HepG2 (cell line): ENCODE results near the gene ABHD2. TPM values are rescaled to one million over a fixed set of nuclear protein-coding genes. Genes with fewer than 3 reads are reported as not detected.

Experiments used
- ATAC-seq: fragments of 200-7000 bp; cut with Tn5 transposase; 3 replicates; pipeline ENCODE4 v1.9.1; 2020; ENCODE audit warnings: mild to moderate bottlenecking, moderate library complexity
- BruUV-seq: library from RNA; stranded (reverse); fragments of 400-500 nt; replicated peaks from 2 replicates; lab custom pipeline; 2021; lab: Mats Ljungman, UMichigan
- CTCF ChIA-PET: fragments of 300-600 bp; formaldehyde crosslinking; extraction: SDS; loops from one replicate; lab custom pipeline; 2021; ENCODE audit warnings: low total read pairs, inconsistent platforms, low intra/inter-chr PET ratio; lab: Yijun Ruan, JAX
- POLR2A ChIA-PET: fragments of 350-600 bp; sonication (Branson Sonifier 250); formaldehyde crosslinking; loops from one replicate; lab custom pipeline; 2020; ENCODE audit warnings: antibody characterized with exemption, inconsistent platforms; lab: Yijun Ruan, JAX
- DNase-seq: peaks from one replicate; pipeline ENCODE4 v3.0.0-alpha.2; 2015; ENCODE audit warnings: low spot score
- FAIRE-seq: peaks from 3 replicates; lab custom pipeline; 2011; peaks lifted over from hg19 to GRCh38; lab: Jason Lieb, UNC
- H2AFZ ChIP-seq: one replicate; pipeline ENCODE4 v1.6.1; 2011; ENCODE audit warnings: low read length, inconsistent platforms
- H3K27ac ChIP-seq: fragments of 300-600 bp; 3 replicates; pipeline ENCODE4 v1.8.0; 2011; ENCODE audit warnings: mixed run types, mild to moderate bottlenecking, mixed read lengths, low read length, inconsistent platforms; ENCODE audit not compliant: insufficient read depth; ENCODE audit errors: extremely low read length
- H3K27me3 ChIP-seq, 2 experiments: fragments of 200-600 bp in 1 of 2; 2 replicates in 1 of 2; 3 replicates in 1 of 2; pipeline versions ENCODE4 v1.6.0 to v1.8.0; 2011; ENCODE audit warnings: low read length in 2 of 2, mild to moderate bottlenecking in 2 of 2, moderate library complexity in 2 of 2, inconsistent platforms in 1 of 2; ENCODE audit not compliant: insufficient read depth in 2 of 2, control insufficient read depth in 1 of 2
- H3K36me3 ChIP-seq, 2 experiments: fragments of 200-600 bp in 1 of 2; replicated peaks in 1 of 2; 2 replicates in 1 of 2; 3 replicates in 1 of 2; pipeline versions ENCODE4 v1.5.1 to v1.8.0; 2011; ENCODE audit warnings: low read length in 2 of 2, inconsistent platforms in 1 of 2; ENCODE audit not compliant: insufficient read depth in 2 of 2, control insufficient read depth in 1 of 2
- H3K4me1 ChIP-seq: 2 replicates; pipeline ENCODE4 v1.5.1; 2012; ENCODE audit warnings: low read length, inconsistent platforms; ENCODE audit not compliant: insufficient read depth
- H3K4me2 ChIP-seq: 2 replicates; pipeline ENCODE4 v1.6.0; 2011; ENCODE audit warnings: low read depth, low read length, inconsistent platforms
- H3K4me3 ChIP-seq, 3 experiments: fragments of 200-600 bp in 1 of 3; sonication (generic), shearing (Covaris generic) in 1 of 3; replicated peaks in 1 of 3; 2 replicates each; pipeline ENCODE4 v1.5.1; 2011 to 2016; ENCODE audit warnings: low read length in 3 of 3, inconsistent platforms in 2 of 3, low read depth in 2 of 3, mild to moderate bottlenecking in 2 of 3, control low read depth in 1 of 3, mixed read lengths in 1 of 3; ENCODE audit not compliant: insufficient read depth in 1 of 3
- H3K79me2 ChIP-seq: one replicate; pipeline ENCODE4 v1.6.1; 2011; ENCODE audit warnings: low read length, inconsistent platforms; ENCODE audit not compliant: insufficient read depth
- H3K9ac ChIP-seq: 2 replicates; pipeline ENCODE4 v1.6.0; 2011; ENCODE audit warnings: mild to moderate bottlenecking, low read depth, low read length, inconsistent platforms; ENCODE audit not compliant: insufficient read depth
- H3K9me3 ChIP-seq: 2 replicates; pipeline ENCODE4 v1.5.1; 2012; ENCODE audit warnings: mild to moderate bottlenecking, low read length
- H4K20me1 ChIP-seq: 2 replicates; pipeline ENCODE4 v1.6.0; 2011; ENCODE audit warnings: inconsistent platforms, mild to moderate bottlenecking, low read length, moderate library complexity; ENCODE audit not compliant: insufficient read depth
- AHR ChIP-seq: IDR thresholded peaks from 2 replicates; pipeline ENCODE4 v1.6.1; 2018; ENCODE audit warnings: missing genetic modification reagents, missing compliant biosample characterization
- DNMT3B ChIP-seq: conservative IDR thresholded peaks from 2 replicates; pipeline ENCODE4 v1.6.1; 2016; ENCODE audit warnings: missing biosample characterization, control low read depth
- FOXA3 ChIP-seq: IDR thresholded peaks from 2 replicates; pipeline ENCODE4 v1.6.1; 2016; ENCODE audit warnings: missing genetic modification reagents, missing compliant biosample characterization
- HOXA9 ChIP-seq: sonication (generic); formaldehyde crosslinking; IDR thresholded peaks from 2 replicates; pipeline ENCODE4 v1.8.1; 2022; ENCODE audit warnings: missing genetic modification reagents, mild to moderate bottlenecking, moderate library complexity, borderline replicate concordance
- HOXD1 ChIP-seq: sonication (generic); formaldehyde crosslinking; IDR thresholded peaks from 2 replicates; pipeline ENCODE4 v1.5.0; 2020; ENCODE audit warnings: missing genetic modification reagents
- REL ChIP-seq: sonication (generic); formaldehyde crosslinking; conservative IDR thresholded peaks from 2 replicates; pipeline ENCODE4 v1.8.0; 2022; ENCODE audit warnings: mild to moderate bottlenecking, missing genetic modification reagents, moderate library complexity
- ZFP41 ChIP-seq: sonication (generic); formaldehyde crosslinking; IDR thresholded peaks from 2 replicates; pipeline ENCODE4 v1.4.0; 2020; ENCODE audit warnings: mild to moderate bottlenecking, missing genetic modification reagents, borderline replicate concordance
- ZMAT3 ChIP-seq: sonication (generic); formaldehyde crosslinking; conservative IDR thresholded peaks from 2 replicates; pipeline ENCODE4 v1.7.0; 2021; ENCODE audit warnings: missing genetic modification reagents
- ZNF230 ChIP-seq: sonication (generic); formaldehyde crosslinking; IDR thresholded peaks from 2 replicates; pipeline ENCODE4 v1.4.0; 2020; ENCODE audit warnings: mild to moderate bottlenecking, missing genetic modification reagents
- ZNF232 ChIP-seq: sonication (generic); formaldehyde crosslinking; IDR thresholded peaks from 2 replicates; pipeline ENCODE4 v1.4.0; 2020; ENCODE audit warnings: missing genetic modification reagents, borderline replicate concordance
- ZNF24 ChIP-seq: fragments of 450-650 bp; IDR thresholded peaks from 2 replicates; pipeline ENCODE4 v1.6.1; 2017; ENCODE audit warnings: antibody characterized with exemption, mild to moderate bottlenecking
- ZNF674 ChIP-seq: sonication (generic); formaldehyde crosslinking; IDR thresholded peaks from 2 replicates; pipeline ENCODE4 v1.5.0; 2020; ENCODE audit warnings: low read depth, mild to moderate bottlenecking, missing genetic modification reagents
- WGBS: methylation state at CpG from one replicate; pipeline ENCODE4 v1.1.6; 2017; ENCODE audit warnings: low lambda C conversion rate; 5-methylcytosine and 5-hydroxymethylcytosine counted together
- in situ Hi-C: cut with HindIII; loops from 2 replicates; pipeline ENCODE4 v1.10.0; 2017; ENCODE audit warnings: low pct_unique_long_range_greater_than_20kb; ENCODE audit not compliant: extremely low pct_ligation_motif_present
- intact Hi-C: fragments of 100-400 bp; cut with micrococcal nuclease; formaldehyde crosslinking; loops from one replicate; pipeline ENCODE4 v1.10.0; 2022; ENCODE audit not compliant: unreplicated experiment
- polyA plus RNA-seq, 8 experiments: library from polyadenylated mRNA; depleted of rRNA in 3 of 8; stranded (reverse) in 7 of 8; unstranded in 1 of 8; fragments of >200 nt; fragmentation: Illumina TruSeq in 4 of 8; extraction: Trizol in 4 of 8; gene quantifications; 2 replicates each; pipeline versions ENCODE4 v1.2.1 to v1.2.3, GENCODE V29; 2011 to 2016; ENCODE audit warnings: low read depth in 4 of 8, missing spikeins in 1 of 8, mixed read lengths in 1 of 8; ENCODE audit not compliant: insufficient read depth in 1 of 8
- total RNA-seq, 5 experiments: library from RNA; depleted of rRNA; stranded (reverse); fragments of >200 nt; fragmentation: Illumina TruSeq; extraction: Trizol; gene quantifications; 2 replicates each; pipeline ENCODE4 v1.2.3, GENCODE V29; 2016; ENCODE audit warnings: low read depth in 1 of 5
- TF ChIP-seq, protein P1 (sequence below): fragments of 450-650 bp; IDR thresholded peaks from 2 replicates; pipeline ENCODE4 v1.6.1; 2017; ENCODE audit warnings: mild to moderate bottlenecking
- TF ChIP-seq, protein P2 (sequence below): sonication (generic); formaldehyde crosslinking; IDR thresholded peaks from 2 replicates; pipeline ENCODE4 v1.4.0; 2020; ENCODE audit warnings: missing genetic modification reagents, borderline replicate concordance

ABHD2 gene
- total and polyA plus RNA-seq, 2 of the 13 experiments (the other 11 are each of a cell fraction or from before 2014, with no cell fraction given): 14.8 to 22.4 TPM

GRCh38 chr15:89058376-89058775, 29.9 kb upstream of the ABHD2 start:
- intact Hi-C loops: no loop called here
- FAIRE-seq: no peak
- POLR2A ChIA-PET: interaction anchor here (1.5 kb wide), 1 partner anchor 113 kb away, joined by 3 read pairs; no protein-coding TSS in a partner anchor

More at GRCh38 chr15:89058376-89058775, 29.9 kb upstream of the ABHD2 start:
- in situ Hi-C loops: loop anchor here (5.0 kb wide), 2 partner anchors 69 to 119 kb away; no protein-coding TSS in a partner anchor
- Histone ChIP-seq H3K27ac (no peak overlapping the region), H3K27me3 (no peaks in the 10 kb centered on the region), H3K9me3 (no peaks in the 10 kb centered on the region), H4K20me1 (no peaks in the 10 kb centered on the region), H3K4me1 (peaks cover 55% of the 10 kb centered on the region), H3K4me2 (no peak overlapping the region), H3K36me3 (no peaks in the 10 kb centered on the region), H3K4me3 (no peak overlapping the region), H2AFZ (no peak overlapping the region), H3K79me2 (no peaks in the 10 kb centered on the region), H3K9ac (no peak overlapping the region)
- WGBS: 62% methylated on average over 4 of the region's 4 CpGs
- no TSS peak for BruUV-seq
- TF ChIP-seq ZNF230 (CRISPR knock-in tag): no peak
- no peak for TF ChIP-seq FOXA3 (CRISPR knock-in tag)
- TF ChIP-seq AHR: no peak
- TF ChIP-seq DNMT3B (CRISPR knock-in tag): no peak
- TF ChIP-seq ZNF232: no peak
- TF ChIP-seq HOXA9 (CRISPR knock-in tag): no peak
- TF ChIP-seq, protein P1, sequence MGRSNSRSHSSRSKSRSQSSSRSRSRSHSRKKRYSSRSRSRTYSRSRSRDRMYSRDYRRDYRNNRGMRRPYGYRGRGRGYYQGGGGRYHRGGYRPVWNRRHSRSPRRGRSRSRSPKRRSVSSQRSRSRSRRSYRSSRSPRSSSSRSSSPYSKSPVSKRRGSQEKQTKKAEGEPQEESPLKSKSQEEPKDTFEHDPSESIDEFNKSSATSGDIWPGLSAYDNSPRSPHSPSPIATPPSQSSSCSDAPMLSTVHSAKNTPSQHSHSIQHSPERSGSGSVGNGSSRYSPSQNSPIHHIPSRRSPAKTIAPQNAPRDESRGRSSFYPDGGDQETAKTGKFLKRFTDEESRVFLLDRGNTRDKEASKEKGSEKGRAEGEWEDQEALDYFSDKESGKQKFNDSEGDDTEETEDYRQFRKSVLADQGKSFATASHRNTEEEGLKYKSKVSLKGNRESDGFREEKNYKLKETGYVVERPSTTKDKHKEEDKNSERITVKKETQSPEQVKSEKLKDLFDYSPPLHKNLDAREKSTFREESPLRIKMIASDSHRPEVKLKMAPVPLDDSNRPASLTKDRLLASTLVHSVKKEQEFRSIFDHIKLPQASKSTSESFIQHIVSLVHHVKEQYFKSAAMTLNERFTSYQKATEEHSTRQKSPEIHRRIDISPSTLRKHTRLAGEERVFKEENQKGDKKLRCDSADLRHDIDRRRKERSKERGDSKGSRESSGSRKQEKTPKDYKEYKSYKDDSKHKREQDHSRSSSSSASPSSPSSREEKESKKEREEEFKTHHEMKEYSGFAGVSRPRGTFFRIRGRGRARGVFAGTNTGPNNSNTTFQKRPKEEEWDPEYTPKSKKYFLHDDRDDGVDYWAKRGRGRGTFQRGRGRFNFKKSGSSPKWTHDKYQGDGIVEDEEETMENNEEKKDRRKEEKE: no peak
- TF ChIP-seq, protein P2, sequence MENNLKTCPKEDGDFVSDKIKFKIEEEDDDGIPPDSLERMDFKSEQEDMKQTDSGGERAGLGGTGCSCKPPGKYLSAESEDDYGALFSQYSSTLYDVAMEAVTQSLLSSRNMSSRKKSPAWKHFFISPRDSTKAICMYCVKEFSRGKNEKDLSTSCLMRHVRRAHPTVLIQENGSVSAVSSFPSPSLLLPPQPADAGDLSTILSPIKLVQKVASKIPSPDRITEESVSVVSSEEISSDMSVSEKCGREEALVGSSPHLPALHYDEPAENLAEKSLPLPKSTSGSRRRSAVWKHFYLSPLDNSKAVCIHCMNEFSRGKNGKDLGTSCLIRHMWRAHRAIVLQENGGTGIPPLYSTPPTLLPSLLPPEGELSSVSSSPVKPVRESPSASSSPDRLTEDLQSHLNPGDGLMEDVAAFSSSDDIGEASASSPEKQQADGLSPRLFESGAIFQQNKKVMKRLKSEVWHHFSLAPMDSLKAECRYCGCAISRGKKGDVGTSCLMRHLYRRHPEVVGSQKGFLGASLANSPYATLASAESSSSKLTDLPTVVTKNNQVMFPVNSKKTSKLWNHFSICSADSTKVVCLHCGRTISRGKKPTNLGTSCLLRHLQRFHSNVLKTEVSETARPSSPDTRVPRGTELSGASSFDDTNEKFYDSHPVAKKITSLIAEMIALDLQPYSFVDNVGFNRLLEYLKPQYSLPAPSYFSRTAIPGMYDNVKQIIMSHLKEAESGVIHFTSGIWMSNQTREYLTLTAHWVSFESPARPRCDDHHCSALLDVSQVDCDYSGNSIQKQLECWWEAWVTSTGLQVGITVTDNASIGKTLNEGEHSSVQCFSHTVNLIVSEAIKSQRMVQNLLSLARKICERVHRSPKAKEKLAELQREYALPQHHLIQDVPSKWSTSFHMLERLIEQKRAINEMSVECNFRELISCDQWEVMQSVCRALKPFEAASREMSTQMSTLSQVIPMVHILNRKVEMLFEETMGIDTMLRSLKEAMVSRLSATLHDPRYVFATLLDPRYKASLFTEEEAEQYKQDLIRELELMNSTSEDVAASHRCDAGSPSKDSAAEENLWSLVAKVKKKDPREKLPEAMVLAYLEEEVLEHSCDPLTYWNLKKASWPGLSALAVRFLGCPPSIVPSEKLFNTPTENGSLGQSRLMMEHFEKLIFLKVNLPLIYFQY (CRISPR knock-in tag): no peak
- no peak for TF ChIP-seq ZNF24
- TF ChIP-seq HOXD1: no peak
- no peak for TF ChIP-seq ZNF674 (CRISPR knock-in tag)
- no peak for TF ChIP-seq ZFP41 (CRISPR knock-in tag)
- TF ChIP-seq REL (CRISPR knock-in tag): no peak
- no peak for TF ChIP-seq ZMAT3
- no peak for ATAC-seq
- DNase-seq: no peak
- CTCF ChIA-PET: interaction anchor here (1.4 to 4.1 kb wide), 3 partner anchors 82 to 119 kb away, joined by 6 to 75 read pairs (median 49); no protein-coding TSS in a partner anchor
